GM21515 (cell line): ENCODE results near the gene DIP2C.

Experiments
- ATAC-seq: cut with Tn5 transposase; IDR thresholded peaks from one replicate; pipeline ENCODE4 v1.9.1; 2021; ENCODE audit not compliant: unreplicated experiment

Gene DIP2C, protein sequence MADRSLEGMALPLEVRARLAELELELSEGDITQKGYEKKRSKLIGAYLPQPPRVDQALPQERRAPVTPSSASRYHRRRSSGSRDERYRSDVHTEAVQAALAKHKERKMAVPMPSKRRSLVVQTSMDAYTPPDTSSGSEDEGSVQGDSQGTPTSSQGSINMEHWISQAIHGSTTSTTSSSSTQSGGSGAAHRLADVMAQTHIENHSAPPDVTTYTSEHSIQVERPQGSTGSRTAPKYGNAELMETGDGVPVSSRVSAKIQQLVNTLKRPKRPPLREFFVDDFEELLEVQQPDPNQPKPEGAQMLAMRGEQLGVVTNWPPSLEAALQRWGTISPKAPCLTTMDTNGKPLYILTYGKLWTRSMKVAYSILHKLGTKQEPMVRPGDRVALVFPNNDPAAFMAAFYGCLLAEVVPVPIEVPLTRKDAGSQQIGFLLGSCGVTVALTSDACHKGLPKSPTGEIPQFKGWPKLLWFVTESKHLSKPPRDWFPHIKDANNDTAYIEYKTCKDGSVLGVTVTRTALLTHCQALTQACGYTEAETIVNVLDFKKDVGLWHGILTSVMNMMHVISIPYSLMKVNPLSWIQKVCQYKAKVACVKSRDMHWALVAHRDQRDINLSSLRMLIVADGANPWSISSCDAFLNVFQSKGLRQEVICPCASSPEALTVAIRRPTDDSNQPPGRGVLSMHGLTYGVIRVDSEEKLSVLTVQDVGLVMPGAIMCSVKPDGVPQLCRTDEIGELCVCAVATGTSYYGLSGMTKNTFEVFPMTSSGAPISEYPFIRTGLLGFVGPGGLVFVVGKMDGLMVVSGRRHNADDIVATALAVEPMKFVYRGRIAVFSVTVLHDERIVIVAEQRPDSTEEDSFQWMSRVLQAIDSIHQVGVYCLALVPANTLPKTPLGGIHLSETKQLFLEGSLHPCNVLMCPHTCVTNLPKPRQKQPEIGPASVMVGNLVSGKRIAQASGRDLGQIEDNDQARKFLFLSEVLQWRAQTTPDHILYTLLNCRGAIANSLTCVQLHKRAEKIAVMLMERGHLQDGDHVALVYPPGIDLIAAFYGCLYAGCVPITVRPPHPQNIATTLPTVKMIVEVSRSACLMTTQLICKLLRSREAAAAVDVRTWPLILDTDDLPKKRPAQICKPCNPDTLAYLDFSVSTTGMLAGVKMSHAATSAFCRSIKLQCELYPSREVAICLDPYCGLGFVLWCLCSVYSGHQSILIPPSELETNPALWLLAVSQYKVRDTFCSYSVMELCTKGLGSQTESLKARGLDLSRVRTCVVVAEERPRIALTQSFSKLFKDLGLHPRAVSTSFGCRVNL (N-terminal part only)

DNA sequence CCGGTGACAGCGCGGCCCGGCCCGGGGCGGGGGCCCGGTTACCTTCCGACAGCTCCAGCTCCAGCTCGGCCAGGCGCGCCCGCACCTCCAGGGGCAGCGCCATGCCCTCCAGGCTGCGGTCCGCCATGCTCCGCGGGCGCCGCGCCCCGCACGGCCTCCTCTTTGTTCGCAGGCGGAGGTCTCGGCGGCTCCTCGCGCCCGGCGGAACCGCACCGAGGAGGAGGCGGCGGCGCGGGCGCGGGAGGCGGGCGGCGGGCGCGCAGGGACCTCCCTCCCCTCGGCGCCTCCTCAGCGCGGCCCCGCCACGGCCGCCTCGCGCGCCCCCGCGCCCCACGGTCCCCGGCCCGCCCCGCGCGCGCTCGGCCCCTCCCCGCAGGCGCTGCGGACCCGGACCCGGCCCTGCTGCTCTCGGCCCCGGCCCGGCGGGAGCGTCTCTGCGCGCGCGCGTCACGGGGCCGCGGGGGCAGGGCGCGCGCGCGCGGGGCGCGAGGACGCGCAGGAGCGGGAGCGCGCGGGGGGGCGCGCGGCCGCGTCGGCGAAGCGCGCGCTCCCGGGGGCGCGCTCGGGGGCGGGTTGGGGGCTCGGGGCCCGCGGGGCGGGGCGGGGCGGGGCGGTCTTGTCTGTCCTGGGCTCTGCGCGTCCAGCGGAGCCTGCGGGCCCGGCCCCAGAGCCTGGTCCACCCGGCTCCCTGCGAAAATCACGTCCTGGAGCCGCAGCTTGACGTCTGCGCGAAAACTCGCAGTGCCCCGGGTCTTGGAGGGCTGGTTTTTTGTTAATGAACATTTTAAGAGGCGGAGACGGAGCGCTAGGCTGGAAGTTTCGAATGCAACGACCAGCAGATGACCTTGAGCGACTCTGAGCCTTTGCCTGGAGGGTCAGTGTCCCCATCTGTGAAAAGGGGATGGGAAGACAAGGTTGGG lies at the start of gene DIP2C:
TSS of gene DIP2C (minus strand) at position 217 of the 920 bp plus-strand sequence. CDS start at position 127, 90 bp downstream.
- no peak for ATAC-seq

DNA sequence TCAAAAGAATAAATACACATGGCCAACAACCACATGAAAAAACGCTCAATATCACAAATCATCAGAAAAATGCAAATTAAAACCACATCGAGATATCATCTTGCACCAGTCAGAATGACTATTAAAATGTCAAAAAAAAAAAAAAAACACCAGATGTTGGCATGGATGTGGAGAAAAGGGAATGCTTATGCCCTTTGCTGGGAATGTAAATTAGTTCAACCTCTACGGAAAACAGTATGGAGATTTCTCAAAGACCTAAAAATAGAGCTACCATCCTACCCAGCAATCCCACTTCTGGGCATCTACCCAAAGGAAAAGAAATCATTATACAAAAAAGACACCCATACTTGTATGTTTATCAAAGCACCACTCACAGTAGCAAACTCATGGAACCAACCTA lies 45.0 kb upstream of the DIP2C start:
- no peak for ATAC-seq

DNA sequence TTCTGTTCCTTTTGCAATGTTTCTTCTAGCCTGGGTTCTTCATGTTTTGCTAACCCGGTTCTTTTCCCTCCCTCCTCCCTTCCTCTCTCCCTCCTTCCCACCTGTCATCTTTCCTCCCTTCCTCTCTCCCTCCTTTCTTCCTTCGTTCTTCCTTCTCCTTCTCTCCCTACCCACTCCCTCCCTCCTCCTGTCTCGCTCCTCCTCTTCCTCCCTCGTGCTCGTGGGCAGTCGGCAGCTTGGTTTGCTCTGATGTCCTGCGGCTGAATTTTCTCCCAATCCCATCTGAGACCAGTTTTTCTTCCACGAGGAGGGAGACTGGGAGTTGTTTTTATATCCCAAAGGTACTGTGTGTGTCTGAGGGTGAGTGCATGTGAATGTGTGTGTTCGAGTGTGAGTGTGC lies 43.6 kb upstream of the DIP2C start:
- no peak for ATAC-seq

DNA sequence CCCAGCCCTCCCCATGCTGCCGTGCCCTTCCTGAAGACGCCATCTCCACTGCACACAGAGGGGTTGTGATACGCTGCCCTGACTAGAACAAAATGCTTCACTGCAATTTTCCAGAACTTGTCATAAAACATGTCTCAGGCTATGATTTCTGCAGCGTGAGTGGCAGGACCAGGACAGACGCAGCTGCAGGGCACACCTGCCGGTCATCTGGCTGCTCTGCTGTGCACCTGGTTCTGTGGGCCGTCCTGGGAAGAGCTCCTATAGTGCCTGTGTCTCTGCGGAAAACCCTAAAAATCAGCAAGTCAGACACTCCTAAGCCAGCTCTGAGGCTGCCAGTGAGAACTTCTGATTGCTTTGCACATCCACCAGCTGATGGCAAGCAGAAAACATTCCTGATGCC lies 39.7 kb upstream of the DIP2C start:
- no peak for ATAC-seq

DNA sequence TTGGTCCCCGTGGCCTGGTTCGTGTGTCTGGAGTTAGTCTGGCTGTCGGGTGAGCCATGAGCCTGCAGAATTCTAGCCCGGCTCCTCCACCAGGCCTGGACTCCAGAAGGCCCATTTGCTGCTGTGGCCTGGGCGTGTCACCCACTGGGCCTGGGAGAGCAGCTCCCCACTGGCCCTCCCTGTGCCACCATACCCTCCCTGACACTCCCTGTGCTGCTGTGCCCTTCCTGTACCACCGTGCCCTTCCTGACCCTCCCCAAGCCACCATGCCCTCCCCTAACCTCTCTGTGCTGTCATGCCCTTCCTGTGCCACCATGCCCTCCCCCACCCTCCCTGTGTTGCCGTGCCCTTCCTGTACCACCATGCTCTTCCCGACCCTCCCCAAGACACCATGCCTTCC lies 39.1 kb upstream of the DIP2C start:
- ATAC-seq: no peak

DNA sequence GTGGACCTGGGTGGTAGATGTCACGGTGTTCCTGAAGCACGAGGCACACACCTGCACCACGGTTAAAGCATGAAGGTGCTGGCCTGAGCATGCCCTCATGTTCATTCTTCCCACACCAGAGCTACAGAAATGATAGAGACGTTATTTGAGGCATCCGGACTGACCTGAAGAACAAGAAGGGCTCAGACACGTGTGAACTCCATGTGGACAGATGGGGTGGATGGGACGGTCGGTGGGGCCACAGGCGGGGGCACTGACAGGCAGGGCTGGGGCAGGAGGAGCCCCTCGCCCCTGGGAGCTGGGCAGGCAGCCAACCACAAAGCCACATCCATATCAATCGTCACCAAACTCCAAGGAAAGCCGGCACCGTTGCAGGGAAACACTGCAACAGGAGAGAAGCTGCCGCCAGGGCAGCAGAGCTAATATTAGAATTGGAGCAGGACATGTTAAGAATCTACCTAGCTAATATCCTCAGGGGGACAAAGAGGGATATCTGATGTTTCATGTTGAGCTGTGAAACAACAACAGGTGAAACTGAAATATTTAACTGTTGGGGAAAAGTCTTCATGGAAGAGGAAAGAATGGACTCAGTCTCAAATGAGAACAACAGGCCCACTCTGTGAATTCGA lies 37.8 kb upstream of the DIP2C start:
- ATAC-seq: no peak

DNA sequence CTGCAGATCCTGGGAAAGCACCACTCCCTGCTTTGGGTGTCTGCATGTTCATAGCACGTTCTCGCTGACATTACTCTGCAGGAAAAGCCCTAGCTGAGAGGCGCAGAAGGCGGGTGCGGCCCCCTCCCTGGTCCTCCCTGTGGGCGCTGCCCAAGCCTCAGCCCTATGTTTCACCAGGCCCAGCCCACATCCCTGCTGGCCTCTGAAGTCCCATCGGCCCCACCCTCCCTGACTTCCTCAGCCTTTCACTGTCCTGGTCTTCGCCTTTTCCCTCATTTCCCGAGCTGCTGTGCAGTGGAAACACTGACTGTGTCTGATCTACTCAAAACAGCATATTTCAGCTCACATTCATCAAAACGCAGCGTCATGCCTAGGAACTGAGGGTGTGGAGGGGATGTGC lies 36.3 kb upstream of the DIP2C start:
- no peak for ATAC-seq

DNA sequence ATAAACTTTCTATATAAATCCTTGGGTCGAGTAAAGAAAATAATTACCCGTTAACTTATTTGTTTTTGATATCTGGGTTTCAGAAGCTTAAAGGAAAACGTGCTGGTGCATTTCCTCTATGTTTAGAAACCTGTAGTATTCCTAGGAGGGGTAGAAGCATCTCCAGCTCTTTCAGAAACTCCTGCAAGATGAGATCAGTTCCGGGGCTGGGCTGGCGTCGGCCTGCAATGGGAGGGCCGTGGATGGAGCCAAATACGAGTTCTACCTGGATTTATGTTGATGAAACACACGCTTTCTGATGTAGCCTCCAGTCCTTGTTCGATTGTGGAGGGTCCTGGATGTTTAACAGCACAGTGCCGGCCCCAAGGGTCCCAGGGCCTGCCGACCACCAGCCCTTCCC lies 35.8 kb upstream of the DIP2C start:
- ATAC-seq: no peak

DNA sequence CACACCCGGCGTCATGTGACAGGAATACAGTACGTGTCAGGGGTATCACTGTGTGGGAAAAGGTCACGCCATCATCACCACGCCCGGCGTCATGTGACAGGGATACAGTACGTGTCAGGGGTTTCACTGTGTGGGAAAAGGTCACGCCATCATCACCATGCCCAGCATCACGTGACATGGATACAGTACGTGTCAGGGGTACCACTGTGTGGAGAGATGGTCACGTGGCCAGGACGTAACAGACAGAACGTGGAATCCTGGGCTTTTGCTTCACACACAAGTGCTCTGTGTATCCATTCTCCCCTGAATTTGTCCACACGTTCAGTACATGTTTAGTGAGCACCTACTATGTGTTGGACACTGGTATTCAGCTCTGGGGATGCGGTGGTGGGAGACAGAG lies 34.5 kb upstream of the DIP2C start:
- ATAC-seq: no peak

DNA sequence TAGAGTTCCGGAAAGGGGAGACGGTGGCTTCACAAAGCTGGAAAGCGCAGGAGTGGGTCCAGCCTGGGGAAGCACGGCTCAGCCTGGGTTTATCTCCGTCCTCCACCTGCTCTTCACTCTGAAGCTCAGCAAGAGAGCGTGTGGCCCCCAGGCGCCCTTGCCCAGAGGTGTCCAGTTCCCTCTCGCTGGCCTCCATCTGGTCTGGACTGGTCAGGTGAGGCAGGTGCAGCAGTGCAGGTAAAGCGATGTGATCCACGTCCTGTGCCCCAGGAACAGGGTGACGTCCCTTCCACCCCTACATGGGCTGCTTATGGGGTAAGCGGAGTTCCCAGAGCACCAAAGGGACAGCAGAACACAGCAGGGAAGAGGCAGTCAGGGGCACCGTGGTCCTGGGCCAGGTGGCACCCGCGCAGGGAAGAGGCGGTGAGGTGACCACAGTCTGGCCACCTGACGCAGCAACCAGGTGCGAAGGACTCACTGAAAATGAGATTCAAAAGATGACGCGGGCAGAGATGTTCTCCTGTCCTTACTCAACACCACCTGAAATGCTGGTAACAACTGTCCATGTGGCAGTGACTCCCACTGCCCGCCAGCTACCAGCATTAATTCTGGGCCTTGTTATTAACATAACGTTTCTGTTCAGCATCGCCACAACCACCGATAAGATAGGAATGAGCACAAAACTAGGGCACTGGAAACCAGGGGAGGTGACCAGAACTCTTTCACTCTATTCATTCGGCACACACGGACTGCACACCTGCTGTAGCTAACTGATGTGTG lies 33.0 kb upstream of the DIP2C start:
- ATAC-seq: no peak

DNA sequence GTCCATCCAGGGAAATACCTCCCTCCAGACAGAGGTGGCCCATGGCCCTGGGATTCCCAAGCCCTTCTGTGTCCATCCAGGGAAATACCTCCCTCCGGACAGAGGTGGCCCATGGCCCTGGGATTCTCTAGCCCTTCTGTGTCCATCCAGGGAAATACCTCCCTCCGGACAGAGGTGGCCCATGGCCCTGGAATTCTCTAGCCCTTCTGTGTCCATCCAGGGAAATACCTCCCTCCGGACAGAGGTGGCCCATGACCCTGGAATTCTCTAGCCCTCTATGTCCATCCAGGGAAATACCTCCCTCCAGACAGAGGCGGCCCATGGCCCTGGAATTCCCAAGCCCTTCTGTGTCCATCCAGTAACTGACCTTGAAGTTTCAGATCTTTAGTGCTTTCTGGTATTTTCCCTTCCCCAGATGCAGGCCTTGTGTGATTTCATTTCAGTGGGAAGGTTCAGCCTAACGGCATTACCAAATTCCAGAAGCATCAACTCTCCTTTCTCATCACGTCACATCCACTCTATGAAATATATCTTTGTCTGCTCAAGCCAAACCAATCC lies 28.8 kb upstream of the DIP2C start:
- ATAC-seq: no peak

DNA sequence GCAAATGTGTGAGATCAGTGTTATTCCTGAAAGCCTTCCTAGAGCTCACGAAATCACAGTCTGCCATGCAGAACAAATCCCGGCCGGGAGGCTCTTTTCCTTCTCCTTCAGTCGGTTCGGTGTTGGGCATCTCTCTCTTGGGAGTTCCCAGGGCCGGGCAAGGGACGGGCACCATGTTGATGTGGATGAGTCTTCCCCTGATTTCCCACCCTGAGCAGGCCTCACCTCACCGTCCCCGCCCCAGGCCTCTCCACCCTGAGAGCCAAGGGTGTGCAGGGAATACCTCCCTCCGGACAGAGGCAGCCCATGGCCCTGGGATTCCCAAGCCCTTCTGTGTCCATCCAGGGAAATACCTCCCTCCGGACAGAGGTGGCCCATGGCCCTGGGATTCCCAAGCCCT lies 28.0 kb upstream of the DIP2C start:
- ATAC-seq: no peak

DNA sequence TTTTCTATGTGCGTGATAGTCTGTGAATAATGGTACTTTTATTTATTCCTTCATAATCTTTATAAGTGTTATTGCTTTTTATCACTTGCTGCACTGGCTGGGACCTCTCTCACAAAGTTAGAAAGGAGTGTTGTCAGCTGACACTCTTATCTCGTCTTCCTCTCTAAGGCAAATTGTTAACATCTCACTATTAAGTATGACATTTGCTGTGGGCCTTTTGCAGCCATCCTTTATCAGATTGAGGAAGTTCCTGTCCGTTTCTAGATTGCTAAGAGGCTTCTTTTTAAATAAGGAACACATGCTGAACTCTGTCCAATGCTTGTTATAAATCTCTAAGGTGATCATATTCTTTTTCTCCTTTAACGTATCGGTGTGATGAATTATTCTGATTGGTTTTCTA lies 27.4 kb upstream of the DIP2C start:
- no peak for ATAC-seq

DNA sequence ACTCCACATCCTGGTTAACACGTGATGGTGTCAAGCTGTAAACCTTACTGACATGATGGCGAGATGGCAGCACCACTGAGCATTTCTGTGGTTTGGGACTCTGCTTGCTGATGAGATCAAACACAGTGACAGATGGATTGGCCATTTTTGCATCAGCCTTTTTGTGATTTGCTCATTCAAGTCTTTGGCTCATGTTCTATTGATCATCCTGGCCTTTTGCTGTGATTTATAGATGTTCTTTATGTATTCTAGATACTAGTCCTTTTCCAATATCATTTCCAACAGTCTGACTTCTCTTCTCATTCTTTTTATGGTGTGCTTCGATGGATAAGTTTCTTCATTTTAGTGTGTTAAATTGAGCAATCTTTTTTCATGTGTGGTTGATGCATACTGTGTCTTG lies 24.7 kb upstream of the DIP2C start:
- no peak for ATAC-seq

DNA sequence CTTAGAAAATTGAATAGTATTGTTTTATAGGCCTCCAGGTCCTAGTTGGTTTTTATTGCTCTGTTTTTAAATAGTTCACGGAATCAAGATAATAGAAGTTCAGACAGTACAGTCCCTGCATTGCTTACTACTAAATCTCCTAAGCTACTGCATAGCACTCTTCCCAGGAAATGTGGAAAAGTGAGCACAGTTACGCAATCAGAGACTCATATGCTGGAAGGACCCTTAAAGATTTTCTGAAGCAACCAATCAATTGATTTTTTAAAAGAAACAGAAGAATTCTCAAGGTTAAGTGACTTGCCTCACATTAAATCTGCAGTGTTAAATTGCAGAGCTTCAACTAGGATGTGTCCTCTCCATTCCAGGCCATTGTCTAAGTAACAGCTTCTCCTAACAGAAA lies 23.1 kb upstream of the DIP2C start:
- ATAC-seq: no peak

DNA sequence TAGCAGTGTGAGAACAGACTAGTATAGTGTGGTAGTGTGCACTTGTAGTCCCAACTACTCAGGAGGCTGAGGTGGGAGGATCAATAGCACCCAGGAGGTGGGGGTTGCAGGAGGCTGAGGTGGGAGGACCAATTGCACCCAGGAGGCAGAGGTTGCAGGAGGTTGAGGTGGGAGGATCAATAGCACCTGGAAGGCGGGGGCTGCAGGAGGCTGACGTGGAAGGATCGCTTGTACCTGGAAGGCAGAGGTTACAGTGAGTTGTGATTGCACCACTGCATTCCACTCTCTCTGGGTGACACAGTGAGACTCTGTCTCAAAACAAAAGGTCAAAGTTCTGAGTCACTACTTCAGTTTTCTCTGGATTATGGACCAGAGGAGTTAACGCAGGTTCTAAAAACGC lies 22.6 kb upstream of the DIP2C start:
- ATAC-seq: no peak

DNA sequence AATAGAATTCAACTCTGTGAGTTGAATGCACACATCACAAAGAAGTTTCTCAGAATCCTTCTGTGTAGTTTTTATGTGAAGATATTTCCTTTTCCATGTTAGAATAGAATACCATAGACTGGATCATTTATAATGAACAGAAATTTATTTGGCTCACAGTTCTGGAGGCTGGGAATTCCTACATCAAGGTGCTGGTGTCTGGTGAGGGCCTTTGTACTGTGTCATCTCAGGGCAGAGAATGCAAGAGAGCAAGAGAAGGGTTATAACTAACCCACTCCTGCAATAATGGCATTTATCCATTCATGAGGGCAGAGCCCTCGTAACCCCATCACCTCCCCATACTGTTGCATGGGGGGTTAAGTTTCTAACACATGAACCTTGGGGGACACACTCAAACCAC lies 18.4 kb upstream of the DIP2C start:
- no peak for ATAC-seq

DNA sequence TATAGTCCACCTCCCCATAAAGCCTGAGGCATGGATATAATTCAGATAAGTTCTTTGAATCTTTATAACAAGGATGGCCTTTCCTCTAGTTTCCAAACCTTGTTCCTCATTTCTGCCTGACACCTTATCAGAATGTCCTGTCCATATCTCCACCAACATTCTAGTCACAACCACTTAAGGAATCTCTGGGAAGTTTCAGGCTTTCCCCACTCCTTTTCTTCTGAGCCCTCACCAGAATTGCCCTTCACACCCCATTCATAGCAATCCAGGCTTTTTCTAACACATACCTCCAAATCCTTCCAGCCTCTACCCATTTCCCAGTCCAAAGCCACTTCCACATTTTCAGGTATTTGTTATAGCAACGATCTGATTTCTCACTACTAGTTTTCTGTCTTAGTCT lies 18.0 kb upstream of the DIP2C start:
- ATAC-seq: no peak

DNA sequence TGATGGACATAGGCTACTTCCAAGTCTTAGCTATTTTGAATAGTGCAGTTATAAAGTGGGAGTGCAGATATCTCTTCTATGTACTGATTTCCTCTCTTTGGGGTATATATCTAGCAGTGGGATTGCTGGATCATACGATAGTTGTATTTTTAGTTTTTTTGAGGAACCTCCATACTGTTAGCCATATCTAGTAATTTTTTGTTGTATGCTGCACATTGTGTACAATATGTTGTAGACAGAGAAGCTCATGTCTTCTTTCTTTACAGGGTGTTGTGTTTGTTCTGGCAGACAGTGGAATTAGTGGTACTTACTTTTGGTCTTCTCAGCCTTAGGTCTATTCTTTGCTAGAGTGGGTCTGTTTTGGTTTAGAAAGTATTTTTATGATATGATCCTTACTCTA lies 13.7 kb upstream of the DIP2C start:
- ATAC-seq: no peak
